Activated CD4-positive, alpha-beta T cell treated with anti-CD3 and anti-CD28 coated beads, Interleukin-2, amount 50 U/mL, for 24 hours (primary cell): Measurements from ENCODE around the gene SH2D6.
A peak's percentile ranks its signal among the peaks of the same experiment; 100 is the strongest.

Experiments
- DNase-seq, 2 donors: peaks; one replicate each; pipeline ENCODE4 v3.0.0-alpha.2; 2020; ENCODE audit warnings: low read depth in 1 of 2, low spot score in 1 of 2

The SH2D6 gene

DNA sequence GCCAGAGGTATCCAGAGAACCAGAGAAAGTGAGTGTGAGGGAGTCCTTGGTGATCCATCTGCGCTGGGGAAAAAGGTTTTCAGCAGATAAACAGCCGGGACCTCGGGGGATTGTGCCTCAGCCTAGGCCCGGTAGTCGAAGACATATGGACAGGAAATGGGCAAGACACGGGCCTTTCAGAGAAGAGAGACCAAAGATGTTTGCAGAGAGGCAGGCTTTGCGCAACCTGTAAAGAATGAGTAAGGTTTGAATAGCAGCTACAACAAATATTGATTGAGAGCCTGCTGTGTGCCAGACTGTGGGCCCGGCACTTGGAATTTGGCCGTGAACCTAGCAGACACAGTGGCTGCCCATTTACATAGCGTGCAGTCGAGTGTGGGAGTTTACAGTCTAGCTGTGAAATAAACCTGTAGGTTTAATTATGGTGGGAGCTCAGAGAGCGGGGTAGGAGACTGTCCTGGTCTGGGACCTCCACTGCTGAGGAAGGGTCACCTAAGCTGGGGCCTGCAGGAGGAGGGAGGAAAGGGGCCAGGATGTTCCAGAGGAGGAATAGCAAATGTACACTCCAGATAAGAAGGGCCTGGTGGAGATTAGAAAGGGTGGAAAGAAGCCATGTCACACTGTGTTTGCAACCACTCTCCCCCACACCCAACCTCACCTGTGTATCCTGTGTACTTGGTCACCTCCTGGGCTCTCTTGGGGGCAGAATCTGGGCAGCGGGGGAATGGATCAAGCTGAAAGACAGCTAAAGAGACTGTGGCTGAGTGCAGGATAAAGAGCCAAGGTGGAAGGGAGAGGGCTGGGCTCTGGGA, 3.0 kb downstream of the SH2D6 start:
- no peak for DNase-seq

DNA sequence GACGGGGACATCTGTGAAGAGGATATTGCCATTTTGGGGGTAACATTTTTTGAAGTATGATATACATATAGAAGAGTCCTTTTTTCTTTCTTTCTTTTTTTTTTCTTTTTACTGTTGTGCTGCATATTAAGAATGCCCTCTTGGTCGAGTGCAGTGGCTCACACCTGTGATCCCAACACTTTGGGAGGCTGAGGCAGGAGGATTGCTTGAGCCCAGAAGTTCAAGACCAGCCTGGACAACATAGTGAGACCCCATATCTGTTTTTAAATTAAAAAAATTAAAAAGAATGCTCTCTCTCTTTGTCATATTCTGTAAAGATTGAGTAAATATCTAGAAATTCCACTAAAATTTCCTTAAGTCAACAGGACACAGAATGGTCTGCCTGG, 3.6 kb downstream of the SH2D6 start:
- DNase-seq, result no peak

DNA sequence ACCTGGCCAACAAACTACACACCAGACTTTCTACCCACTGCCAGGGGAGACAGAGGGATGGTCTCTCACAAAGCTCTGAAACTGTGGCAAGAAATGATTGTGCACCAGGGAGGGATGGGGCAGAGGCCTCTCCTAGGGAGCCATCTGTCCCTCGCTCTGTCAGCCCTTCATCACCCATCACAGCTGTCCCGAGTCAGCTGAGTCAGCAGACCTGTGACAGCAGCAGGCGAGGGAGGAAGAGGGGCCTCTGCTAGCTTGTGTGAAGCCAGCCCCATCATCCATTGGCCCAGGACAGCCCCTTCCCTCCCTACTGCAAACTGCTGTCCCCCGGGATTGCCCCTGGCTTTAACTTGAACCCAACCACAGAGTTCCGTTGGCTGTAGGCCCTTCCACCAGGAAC, 5.0 kb downstream of the SH2D6 start:
- DNase-seq, result no peak

DNA sequence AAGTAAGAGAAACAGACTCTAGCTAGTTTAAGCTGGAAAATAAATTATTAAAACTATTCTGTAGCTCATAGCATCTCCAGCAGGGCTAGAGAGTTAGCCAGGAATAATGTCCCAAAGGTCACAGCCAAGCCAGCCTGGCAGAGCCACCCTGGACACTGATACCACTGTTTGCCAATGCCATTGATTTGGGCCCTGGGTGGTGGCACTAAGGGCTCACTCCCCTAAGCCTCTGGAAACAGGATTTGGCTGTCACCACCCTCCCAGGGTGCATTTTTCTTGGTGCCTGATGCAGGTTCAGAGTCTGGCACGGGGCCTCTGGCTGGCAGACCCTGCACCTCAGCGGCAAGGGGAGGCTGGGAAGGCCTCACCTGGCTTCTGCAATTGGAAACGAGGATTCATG, 7.1 kb downstream of the SH2D6 start:
- no peak for DNase-seq

DNA sequence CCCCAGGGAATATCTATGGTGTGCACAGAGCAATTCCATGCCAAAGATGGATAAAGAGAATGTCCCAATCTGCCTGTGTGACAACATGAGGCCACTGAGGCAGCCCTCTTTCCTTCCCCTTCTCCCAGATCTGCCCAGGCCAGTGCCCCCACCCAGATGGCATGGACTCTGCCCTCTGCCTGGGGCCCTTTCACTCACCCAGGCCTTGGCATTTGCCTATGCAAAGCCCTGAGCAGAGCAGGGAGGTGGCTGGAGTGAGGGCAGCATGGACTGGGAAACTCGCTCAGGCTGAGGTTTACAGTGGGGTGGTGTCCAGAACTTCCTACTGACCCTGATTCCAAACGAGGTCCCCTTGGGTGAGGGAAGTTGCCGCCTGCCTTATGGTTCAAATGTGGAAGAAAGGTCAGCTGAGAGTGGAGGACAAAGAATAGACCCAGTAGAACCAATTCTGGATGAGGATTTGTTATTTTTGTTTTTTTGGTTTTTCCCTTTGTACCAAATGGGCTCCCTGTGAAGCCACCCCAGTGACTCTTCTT, 8.9 kb downstream of the SH2D6 start:
- no peak for DNase-seq

DNA sequence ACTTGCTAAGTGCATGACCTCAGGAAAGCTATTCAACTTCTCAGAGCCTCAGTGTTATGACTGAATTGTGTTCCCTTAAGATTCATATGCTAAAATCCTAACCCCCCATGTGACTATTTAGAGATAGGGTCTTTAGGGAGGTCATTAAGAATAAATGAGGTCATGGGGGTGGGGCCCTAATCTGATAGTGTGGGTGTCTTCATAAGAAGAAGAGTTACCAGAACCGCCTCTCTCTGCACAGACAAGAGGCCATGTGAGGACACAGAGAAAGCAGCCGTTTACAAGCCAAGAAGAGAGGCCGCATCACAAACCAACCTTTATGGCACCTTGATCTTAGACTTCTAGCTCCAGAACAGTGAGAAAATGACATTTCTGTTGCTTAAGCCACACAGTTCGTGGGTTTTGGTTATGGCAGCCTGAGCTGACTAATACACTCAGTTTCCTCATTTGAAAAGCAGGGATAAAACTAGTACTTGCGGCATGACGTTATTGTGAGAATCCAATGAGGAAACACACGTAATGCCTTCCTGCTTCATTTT, 9.9 kb downstream of the SH2D6 start:
- DNase-seq, result no peak

DNA sequence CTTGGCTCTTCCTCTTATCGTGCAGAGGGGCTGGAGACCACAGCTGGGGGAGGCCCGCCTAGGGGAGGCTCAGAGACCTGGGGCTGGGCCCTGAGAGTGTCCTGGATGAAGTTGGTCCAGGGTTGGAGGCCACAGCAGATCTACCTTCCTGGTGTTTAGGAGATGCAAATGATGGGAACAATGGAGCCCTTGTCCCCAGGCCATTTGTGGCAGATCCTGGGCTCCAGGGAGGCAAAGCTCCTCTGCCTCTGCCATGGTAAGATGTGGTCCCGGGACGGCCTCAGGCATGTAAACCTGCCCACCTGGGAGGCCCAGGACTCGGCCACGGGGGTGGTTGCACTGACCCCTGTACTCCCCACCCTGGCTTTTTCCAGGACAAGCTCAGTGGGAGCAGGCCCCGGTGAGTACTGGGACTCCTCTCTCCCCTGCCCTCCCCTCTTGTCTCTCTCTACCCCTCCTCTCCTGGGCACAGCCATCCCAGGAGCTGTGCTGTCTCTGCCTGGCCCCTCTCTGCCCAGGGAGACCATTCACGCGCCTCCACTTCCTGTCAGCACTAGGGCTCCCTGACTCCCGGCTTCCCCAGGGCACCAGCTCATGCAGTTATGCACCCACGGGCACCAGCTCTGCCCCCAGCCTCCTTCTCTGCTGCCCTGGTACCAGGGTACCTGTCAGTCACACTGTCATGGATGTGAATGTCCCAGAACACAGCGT, 10.9 kb downstream of the SH2D6 start:
- no peak for DNase-seq

DNA sequence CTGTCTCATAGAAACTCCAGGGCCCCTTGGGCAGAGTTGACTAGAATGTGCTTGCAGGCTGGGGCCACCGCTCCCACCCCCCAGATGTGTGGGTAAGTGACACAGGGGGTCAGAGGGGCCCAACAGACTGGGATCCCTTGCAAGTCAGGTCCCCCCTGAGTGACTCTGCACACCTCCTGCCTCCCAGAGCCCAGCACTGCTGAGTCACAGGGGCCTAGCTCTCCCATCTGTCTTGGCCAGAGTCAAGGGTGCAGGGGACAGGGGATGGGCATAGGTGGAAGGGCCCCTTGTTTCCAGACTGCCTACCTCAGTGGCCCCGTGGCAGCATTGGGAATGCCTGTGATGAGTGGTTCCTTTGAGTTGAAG, 11.4 kb downstream of the SH2D6 start:
- no peak for DNase-seq

DNA sequence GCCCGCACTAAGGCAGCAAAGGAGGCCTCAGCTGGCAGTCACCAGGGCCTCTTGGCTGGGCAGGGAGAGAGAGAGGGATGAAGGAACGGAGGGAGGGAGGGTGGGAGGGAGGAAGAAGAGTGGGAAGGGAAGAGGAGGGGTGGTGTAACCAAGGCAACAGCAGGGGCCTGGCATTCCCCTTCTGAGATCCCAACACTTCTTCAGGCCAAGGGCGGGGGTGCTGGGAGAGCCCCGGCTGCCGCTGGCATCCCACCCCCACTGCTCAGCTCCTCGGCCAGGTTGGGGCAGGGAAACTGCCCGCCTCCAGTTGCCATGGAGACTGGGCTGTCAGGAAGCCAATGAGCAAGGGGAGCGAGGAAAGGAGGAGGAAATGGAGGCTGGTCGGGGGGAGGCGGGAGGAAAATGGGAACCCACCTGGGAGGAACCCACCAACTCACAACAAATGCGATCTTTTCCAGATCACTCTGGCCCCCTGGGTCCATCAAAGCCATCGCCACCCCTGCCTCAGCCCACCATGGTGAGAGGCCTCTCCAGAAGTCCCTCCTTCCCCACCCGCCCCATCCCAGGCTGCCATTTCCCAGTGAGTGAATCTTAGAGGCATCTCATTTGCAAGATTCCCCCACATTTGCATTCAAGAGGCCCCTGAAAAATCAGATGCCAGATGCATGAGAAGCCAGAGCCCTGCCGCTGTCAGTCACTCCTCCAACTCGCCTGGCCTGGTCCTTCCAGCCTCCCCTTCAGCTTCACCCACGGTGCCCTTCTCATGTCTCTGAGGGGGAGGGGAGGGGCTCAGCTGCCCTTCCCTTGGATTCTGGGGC, 12.4 kb downstream of the SH2D6 start:
- DNase-seq, result no peak

DNA sequence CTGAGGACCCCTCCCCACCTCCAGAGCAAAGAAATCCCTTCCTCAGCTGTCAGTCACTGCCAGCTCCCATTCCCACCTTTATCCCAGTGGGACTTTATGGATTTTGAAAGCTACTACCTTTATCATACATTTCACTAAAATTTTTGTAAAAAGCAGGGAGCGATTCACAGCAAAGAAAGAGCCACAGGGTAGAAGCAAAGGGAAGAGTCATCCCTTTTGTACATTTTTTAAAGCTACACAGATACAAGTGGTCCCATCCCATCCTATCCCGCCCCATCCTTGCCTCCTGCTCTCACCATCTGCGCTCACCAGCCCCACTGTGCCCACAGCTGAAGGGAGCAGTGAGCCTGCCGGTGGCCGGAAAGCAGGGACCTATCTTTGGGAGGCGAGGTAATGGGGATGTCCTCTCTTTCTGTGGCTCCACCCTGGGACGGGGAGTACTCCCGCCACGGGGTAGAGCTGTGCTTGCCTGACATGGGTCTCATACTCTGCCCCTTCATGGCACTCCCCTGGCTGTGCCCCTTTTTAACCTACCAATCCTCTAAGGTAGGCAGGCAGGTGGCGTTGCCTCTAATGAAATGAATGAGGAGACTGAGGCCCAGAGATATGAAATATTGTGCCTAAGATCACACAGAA, 13.2 kb downstream of the SH2D6 start:
- no peak for DNase-seq

DNA sequence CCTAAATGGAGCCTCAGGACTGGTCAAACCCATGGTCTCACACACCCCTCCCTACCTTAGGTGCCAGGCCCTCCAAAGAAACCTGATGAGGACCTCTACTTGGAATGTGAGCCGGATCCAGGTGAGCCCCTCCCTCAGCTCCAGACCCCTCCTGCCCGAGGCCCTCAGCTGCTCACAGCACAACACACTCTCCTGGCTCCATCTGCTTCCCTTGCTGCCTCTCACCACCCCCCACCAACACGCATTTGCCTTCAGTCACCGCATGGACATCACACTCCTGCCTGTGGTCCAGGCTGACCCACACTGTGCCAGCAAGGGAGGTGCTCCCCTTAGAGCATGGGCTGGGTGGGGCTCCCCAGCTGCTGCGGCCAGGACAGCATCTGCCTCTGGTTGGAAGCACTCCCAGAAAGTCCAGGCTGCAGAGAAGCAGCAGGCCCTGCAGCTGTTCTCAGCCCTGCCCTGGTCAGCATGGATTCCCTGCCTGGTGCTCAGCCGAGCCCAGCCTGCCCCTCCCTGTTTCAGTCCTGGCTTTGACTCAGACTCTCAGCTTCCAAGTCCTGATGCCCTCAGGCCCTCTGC, 15.1 kb downstream of the SH2D6 start:
- no peak for DNase-seq

DNA sequence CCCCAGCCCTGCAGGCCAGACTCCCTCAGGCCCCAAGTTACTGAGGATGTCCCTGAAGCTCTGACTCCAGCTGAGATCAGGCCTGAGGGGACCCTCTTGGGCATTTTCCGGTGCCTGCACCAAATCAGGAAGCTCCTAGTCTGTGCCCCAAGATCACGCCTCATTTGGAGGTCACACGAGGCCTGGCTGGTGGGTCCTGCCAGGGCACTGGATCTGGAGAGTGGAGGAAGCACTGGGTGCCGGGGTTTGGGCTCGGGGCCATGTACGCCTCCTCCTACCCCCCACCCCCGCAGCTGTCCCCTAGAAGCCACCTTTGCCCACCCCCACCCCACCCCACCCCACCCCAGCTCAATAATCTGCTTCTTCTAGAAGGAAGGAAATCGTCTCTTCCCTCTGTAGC, 16.2 kb downstream of the SH2D6 start:
- DNase-seq, result no peak

DNA sequence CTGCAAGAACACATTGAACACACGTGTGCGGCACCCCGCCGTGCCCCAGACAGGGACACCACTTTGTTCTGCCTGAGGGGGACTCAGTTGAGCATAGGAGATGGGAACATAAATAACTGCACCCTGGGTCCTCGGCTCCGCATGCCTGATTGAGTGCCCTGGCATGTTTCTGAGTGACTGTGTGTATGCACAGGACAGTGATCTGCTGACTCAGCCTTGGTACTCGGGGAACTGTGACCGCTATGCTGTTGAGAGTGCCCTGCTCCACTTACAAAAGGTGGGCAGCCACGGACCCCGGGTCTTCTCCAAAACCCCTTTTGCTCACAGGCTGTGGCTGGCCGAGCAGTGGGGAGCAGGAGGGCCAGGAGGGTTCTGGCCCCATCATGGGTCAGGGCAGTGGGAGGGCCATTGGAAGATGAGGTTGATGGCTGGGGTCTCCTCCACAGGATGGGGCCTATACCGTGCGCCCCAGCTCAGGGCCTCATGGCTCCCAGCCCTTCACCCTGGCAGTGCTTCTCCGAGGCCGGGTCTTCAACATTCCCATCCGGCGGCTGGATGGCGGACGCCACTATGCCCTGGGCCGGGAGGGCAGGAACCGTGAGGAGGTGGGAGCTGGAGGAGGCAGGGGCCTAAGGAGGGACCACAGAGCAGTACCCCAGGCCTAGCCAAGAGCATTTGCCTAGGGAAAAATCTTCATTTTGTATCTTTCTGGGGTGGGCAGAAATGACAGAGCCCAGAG, 16.9 kb downstream of the SH2D6 start:
- DNase-seq, result no peak

DNA sequence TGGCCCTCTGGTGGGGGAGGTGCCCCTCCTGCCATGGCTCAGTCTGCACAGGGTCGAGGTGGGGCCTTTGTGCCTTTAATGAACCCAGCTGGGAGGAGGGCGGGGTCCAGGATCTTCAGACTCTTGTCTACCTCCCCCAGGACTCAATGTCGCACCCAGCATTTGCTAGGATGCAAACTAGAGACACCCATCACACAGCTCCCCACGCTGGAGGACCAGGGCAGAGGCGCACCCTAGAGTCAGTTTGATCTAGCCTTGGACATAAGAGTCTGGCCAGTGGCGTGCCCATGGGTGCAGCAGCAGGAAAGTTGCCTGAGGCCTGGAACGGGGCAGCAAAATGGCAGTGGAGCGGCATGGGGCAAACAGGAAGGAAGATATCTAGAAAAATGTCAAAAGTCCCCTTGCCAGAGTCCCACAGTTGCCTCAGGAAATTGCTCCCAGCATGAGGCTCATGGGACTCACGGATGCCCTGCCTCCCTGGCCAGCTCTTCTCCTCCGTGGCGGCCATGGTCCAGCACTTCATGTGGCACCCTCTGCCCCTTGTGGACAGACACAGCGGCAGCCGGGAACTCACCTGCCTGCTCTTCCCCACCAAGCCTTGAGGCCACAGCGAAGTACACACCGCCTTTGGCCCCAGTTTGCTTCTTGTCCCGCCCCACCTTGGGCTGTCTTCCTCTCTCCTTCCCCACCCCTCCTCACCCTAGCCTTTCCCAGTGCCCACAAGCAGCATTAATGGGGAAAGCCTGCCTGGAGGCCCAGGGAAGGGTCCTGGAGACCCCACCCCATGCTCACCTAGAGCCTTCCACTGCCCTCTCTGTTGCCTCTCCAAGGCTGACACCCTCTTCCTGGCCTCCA, 17.7 kb downstream of the SH2D6 start:
- no peak for DNase-seq

DNA sequence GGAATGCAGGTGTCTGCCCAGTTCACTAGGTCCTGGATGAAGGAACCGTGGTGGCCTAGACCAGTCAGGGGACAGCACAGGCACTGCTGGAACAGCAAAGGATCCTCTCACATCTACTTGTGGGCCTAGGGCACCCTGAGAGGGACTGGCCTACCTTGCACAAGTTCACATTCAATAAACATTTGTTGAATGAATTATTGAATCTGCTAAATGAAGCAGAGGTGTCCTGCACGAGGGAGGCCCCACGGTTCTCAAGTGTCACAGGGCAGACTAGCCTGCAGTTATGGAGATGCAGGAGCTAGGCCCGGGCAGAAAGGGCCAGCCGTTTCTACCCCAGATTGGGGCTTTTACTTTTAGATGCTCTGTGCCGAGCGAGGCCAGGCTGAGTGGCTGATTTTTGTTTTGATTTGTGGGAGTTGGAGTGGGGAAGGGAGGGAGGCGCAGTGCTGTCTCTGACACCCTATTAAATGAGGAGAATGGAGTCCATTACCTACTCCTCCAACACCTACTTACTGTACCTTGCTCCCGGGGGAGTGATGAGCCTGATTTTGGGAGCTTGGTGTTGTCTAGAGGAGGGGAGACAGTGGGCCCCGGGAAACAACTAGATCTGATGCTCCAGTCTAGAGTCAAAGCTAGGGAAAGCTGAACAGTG, 18.4 kb downstream of the SH2D6 start:
- DNase-seq, result no peak

DNA sequence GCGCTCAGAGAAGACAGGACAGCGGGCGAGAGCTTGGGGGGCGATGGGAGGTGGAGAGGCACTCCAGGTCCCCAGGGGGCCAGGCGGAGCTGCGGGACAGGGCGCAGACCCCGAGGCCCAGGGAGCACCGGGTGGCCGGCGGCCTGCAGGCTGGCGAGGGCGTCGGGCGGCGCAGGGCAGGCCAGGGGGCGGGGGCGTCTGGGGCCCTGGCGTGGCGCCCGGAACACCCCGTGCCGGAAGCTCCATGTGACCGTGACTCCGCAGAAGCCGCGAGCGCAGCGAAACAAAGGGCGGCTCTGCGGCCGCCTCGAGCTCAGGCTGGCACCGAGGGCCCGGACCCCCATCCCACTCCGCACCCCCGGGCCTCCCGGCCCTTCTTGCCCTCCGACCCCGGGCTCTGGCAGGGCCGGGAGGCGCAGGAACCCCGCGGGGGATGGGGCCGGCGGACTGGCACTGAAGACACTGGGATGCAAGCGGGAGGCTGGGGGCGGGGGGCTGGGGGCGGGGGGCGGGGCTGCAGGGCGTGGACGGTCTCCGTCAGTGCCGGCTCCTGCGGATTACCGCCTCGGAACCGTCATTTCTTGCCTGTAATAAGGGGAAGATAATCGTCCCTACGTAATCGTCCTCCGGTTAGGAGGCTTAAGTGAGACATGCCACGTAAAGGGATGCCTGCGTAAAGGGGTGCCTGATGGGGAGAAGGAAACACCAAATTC, 19.1 kb downstream of the SH2D6 start:
- peak; percentile 50 to 51 for DNase-seq

DNA sequence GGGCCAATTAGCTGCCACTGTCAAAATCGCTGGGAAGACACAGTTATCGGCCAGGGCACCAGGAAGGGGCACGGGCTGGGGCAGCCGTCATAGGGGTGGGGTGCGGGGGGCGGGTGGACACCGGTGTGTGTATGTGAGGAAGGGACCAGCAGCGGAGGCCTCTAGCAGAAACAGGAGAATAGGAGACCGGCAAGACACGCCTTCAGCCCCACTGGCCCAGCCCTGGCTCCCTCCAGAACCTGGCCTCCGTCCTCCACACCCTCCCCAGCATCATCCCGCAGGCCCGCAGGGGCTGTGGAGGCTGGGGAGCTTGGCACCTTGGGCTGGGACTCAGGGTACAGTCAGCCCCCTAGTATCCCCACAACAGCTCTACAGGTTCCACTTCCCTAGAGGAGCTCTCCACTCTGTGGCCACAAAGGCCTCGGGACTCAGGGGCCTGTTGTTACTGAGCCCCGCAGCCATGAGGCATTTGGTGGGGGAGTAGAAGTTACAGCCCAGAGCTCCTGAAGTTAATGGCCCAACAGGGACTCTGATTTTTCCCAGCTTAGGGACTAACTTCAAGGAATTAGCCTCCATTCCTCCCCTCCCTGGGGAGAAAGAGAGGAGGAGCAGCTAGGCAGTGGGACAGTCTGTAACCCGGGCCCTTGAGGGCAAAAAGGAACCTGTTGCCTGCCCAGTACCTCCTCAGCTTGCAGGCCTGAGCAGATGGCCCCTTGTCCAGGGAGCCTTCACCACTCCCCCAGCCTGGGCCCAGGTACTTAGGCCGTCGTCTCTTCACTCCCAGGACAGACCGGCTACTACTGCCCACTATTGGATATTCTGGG, 19.9 kb downstream of the SH2D6 start:
- DNase-seq, result no peak
